HepG2 (cell line): ENCODE data around the gene DST.

Experiments used
- CBX5 ChIP-seq: sonication (generic); formaldehyde crosslinking; IDR thresholded peaks from 2 replicates; pipeline ENCODE4 v1.4.0; 2020; ENCODE audit warnings: missing genetic modification reagents, borderline replicate concordance
- ISL2 ChIP-seq: sonication (generic); formaldehyde crosslinking; IDR thresholded peaks from 2 replicates; pipeline ENCODE4 v1.5.0; 2020; ENCODE audit warnings: missing genetic modification reagents
- NFATC3 ChIP-seq: sonication (generic); formaldehyde crosslinking; IDR thresholded peaks from 2 replicates; pipeline ENCODE4 v1.5.1; 2020; ENCODE audit warnings: mild to moderate bottlenecking, missing genetic modification reagents
- NFIC ChIP-seq: IDR thresholded peaks from 2 replicates; pipeline ENCODE4 v1.6.1; 2012; ENCODE audit warnings: mild to moderate bottlenecking, low read length, inconsistent platforms
- SRF ChIP-seq: IDR thresholded peaks from 2 replicates; pipeline ENCODE4 v1.6.1; 2011; ENCODE audit warnings: mild to moderate bottlenecking, low read depth, low read length, moderate library complexity
- ZNF326 ChIP-seq: sonication (generic); formaldehyde crosslinking; IDR thresholded peaks from 2 replicates; pipeline ENCODE4 v1.4.0; 2020; ENCODE audit warnings: missing genetic modification reagents, borderline replicate concordance
- TF ChIP-seq, protein P1 (sequence below): sonication (generic); formaldehyde crosslinking; IDR thresholded peaks from 2 replicates; pipeline ENCODE4 v1.4.0; 2020; ENCODE audit warnings: mild to moderate bottlenecking, missing genetic modification reagents
- TF ChIP-seq, protein P2 (sequence below): sonication (generic); formaldehyde crosslinking; IDR thresholded peaks from 2 replicates; pipeline ENCODE4 v1.5.0; 2020; ENCODE audit warnings: mild to moderate bottlenecking, missing genetic modification reagents, moderate library complexity

DNA sequence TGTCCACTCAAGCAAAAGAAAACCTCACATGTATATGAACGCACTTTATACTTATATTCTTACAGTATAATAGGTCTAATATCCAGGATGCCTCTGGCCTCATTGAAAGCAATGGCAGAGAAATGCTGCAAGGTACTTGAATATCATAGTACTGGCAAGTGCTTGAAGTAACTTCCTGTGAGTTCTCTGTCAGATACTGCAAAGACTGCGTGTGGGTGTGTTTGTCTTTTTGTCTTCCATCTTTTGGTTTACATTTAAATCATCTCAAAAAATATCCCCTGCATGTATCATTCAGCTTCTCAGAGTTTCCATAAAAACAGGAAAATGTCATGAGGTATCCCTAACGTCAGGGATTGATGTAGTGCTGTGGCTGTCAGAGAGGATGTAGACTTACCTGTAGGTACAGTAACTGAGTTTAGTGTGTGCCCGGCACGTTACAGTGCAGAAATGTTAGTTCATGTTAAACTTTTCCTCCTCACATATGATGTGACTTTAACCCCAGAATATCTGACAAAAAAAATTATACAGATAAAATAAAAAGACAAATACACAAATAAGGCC, 184.3 kb downstream of the DST start:
- TF ChIP-seq, protein P1, sequence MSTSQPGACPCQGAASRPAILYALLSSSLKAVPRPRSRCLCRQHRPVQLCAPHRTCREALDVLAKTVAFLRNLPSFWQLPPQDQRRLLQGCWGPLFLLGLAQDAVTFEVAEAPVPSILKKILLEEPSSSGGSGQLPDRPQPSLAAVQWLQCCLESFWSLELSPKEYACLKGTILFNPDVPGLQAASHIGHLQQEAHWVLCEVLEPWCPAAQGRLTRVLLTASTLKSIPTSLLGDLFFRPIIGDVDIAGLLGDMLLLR (CRISPR knock-in tag), result no peak
- TF ChIP-seq, protein P2, sequence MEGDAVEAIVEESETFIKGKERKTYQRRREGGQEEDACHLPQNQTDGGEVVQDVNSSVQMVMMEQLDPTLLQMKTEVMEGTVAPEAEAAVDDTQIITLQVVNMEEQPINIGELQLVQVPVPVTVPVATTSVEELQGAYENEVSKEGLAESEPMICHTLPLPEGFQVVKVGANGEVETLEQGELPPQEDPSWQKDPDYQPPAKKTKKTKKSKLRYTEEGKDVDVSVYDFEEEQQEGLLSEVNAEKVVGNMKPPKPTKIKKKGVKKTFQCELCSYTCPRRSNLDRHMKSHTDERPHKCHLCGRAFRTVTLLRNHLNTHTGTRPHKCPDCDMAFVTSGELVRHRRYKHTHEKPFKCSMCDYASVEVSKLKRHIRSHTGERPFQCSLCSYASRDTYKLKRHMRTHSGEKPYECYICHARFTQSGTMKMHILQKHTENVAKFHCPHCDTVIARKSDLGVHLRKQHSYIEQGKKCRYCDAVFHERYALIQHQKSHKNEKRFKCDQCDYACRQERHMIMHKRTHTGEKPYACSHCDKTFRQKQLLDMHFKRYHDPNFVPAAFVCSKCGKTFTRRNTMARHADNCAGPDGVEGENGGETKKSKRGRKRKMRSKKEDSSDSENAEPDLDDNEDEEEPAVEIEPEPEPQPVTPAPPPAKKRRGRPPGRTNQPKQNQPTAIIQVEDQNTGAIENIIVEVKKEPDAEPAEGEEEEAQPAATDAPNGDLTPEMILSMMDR (CRISPR knock-in tag), result no peak
- TF ChIP-seq ISL2 (no peak), SRF (no peak), NFIC (no peak), CBX5 (CRISPR knock-in tag) (no peak), ZNF326 (CRISPR knock-in tag) (no peak), NFATC3 (CRISPR knock-in tag) (no peak)
